Measurements from ENCODE around the gene CARD19. TPM values are rescaled to one million over a fixed set of nuclear protein-coding genes. Genes with fewer than 3 reads are reported as not detected.
A peak's percentile ranks its signal among the peaks of the same experiment; 100 is the strongest.

CARD19 gene
- total RNA-seq, 4 donors from 2014 or later = 45.6 to 67.7 (median 60.7) TPM

DNA sequence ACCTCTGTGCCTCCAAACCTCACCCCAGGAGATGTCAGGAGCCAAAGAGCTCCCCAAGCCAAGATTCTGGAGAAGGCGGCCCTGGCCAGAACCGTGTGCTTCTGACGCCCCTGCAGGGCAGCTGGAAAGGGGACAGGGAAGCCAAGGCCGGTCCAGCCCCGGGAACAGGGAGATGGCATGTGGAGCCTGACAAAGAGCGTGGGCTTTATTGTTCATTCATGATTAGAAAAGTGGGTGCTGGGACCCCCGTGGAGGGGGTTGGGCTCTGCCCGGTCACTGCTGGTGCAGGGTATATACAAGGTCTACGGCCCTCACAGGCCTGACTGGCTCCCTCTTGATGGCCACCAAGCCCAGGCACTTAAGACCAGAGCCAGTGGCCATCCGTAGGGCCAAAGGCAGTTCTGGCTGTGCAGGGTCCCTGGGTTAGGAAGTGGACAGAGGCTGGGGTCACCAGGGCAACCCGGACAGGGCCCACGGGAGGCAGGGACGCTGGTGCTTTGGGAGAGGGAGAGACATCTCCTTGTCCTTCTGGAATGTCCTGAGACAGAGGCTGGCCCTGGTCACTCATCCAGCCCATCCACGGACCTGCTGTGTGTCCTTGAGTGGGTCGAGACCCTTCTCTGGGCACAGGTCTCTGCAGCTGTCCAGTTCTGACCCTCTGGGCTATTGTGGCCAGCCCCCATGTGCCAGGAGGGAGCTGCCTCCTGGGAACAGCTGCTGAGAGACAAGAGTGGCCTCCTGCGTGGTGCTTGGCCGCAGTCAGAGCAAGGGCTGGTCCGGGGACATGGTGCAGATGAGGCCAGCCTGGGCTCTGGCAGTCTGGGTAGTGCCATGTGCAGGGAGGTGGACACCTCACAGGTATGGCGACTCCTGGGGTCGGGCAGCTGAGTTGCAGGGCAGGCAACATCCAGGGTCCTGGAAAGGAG, 25.6 kb downstream of the CARD19 start:
- DNase-seq (ENCODE audit: low spot score in 2 of 2) = peak in 1 of 2 donors; percentile 84
- no peak overlapping the region for H3K4me3 ChIP-seq (ENCODE audit: low read depth, poor library complexity, severe bottlenecking)
- intact Hi-C loops (cut with DNase I; ENCODE audit: low total_unique reads) = no loop called here
- 81 to 90% methylated on average over 19 to 20 of the region's 20 CpGs for WGBS, 2 donors
- TF ChIP-seq CTCF (IDR thresholded peaks at IDR 0.05) (no peak), POLR2A (IDR thresholded peaks at IDR 0.05) (no peak)

DNA sequence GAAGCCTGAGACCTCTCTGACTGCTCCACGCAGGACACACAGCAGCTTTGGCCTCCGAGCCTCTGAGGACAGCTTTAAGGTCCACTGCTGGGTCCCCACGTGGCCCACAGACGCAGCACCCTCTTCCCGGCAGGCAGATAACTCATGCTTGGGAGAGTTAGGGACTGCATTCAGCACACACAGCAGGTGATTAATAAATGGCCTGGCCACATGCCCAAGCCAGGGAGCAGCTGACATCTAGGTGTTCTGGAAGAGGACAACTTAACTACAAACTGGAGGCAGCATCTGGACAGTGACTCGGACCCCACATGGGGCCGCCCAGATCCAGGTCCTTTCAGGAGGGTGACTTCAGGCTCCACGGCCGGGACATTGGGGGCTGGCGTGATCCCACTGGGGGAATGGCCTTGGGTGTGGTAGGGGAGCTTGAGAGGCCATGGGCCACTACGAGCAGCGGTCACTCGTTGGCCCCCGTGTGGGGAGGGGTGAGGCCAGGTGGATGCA, 26.8 kb downstream of the CARD19 start:
- intact Hi-C loops (cut with DNase I; ENCODE audit: low total_unique reads) = no loop called here
- TF ChIP-seq CTCF (IDR thresholded peaks at IDR 0.05) (no peak), POLR2A (IDR thresholded peaks at IDR 0.05) (no peak)
- DNase-seq (ENCODE audit: low spot score in 2 of 2) = peak in 1 of 2 donors; percentile 84
- no peak overlapping the region for H3K4me3 ChIP-seq (ENCODE audit: low read depth, poor library complexity, severe bottlenecking)
- WGBS, 2 donors = 84 to 88% methylated on average over 8 to 13 of the region's 14 CpGs

- TF ChIP-seq CTCF (IDR thresholded peaks at IDR 0.05) (no peak), POLR2A (IDR thresholded peaks at IDR 0.05) (no peak)
- WGBS, 2 donors = 83 to 89% methylated on average over 8 to 12 of the region's 14 CpGs
- no peak overlapping the region for H3K4me3 ChIP-seq (ENCODE audit: low read depth, poor library complexity, severe bottlenecking)
- intact Hi-C loops (cut with DNase I; ENCODE audit: low total_unique reads) = no loop called here
- peak in 1 of 2 donors; percentile 83 for DNase-seq (ENCODE audit: low spot score in 2 of 2)
These were observed 27.7 kb downstream of the CARD19 start for GRCh38 chr9:93123561-93124283.

DNA sequence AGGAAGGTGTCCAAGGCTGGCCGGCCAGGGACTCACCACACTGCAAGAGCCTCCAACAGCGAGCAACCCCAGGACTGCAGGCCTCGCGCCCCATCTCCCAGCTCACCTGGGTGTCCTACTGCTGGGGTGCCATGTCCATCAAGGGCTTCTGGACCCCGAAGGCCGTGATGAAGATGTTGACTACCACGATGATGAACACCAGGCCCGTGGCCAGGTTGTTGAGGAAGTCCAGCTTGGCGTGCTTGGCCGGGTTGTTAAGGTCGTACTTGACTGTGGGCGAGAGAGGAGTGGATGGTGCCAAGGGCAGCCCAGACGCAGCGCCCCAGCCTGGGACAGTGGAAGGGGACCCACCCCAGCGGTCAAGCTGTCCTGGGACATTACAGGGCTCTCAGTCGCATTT, 28.8 kb downstream of the CARD19 start:
- intact Hi-C loops (cut with DNase I; ENCODE audit: low total_unique reads) = no loop called here
- TF ChIP-seq POLR2A (IDR thresholded peaks at IDR 0.05) (no peak), CTCF (IDR thresholded peaks at IDR 0.05) (no peak)
- no peak overlapping the region for H3K4me3 ChIP-seq (ENCODE audit: low read depth, poor library complexity, severe bottlenecking)
- 77 to 93% methylated on average over 13 to 16 of the region's 16 CpGs for WGBS, 2 donors
- DNase-seq (ENCODE audit: low spot score in 2 of 2) = peak in 1 of 2 donors; percentile 84

GRCh38 chr9:93125331-93125894, 29.4 kb downstream of the CARD19 start:
- intact Hi-C loops (cut with DNase I; ENCODE audit: low total_unique reads) = no loop called here
- 89 to 90% methylated on average over 10 of the region's 10 CpGs for WGBS, 2 donors
- TF ChIP-seq POLR2A (IDR thresholded peaks at IDR 0.05) (no peak), CTCF (IDR thresholded peaks at IDR 0.05) (no peak)
- no peak overlapping the region for H3K4me3 ChIP-seq (ENCODE audit: low read depth, poor library complexity, severe bottlenecking)
- DNase-seq (ENCODE audit: low spot score in 2 of 2) = peak in 1 of 2 donors; percentile 79
